ENCODE data around the gene RASGRF2.

Gene RASGRF2

GRCh38 chr5:81203729-81204128, 243.6 kb downstream of the RASGRF2 start:
- Histone ChIP-seq H3K4me3 (ENCODE audit: low read depth, low read length) (no peak overlapping the region), H3K27ac (no peak overlapping the region), H3K36me3 (replicated peaks) (no peaks in the 10 kb centered on the region), H3K27me3 (replicated peaks) (no peaks in the 10 kb centered on the region)
- in situ Hi-C loops (cut with HindIII; ENCODE audit: low pct_ligation_motif_present, low sequenced_read_pairs): no loop called here
- no peak for DNase-seq
- TF ChIP-seq CTCF (IDR thresholded peaks at IDR 0.05; ENCODE audit: low read depth, low read length, missing control alignments): no peak

DNA sequence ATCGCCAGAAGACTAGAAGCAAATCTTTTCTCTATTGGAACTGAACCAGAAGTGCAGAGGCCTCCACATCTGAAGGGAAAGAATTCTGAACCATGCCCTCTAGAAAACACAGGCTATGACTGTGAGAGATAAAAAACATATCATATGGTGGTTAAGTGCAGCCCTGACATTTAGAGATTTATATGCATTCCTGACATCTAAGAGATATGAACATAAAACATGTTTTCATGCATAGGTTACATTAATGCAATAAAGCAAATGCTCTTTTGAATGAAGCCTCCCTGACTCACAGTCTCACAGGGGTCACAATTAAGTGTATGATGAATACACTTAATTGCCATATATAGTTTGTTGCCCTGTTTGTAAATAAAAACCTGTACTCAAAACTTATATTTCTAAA, 244.0 kb downstream of the RASGRF2 start:
- Histone ChIP-seq H3K27me3 (replicated peaks) (no peaks in the 10 kb centered on the region), H3K27ac (no peak overlapping the region), H3K36me3 (replicated peaks) (no peaks in the 10 kb centered on the region), H3K4me3 (ENCODE audit: low read depth, low read length) (no peak overlapping the region)
- TF ChIP-seq CTCF (IDR thresholded peaks at IDR 0.05; ENCODE audit: low read depth, low read length, missing control alignments): no peak
- DNase-seq: no peak
- in situ Hi-C loops (cut with HindIII; ENCODE audit: low pct_ligation_motif_present, low sequenced_read_pairs): no loop called here

DNA sequence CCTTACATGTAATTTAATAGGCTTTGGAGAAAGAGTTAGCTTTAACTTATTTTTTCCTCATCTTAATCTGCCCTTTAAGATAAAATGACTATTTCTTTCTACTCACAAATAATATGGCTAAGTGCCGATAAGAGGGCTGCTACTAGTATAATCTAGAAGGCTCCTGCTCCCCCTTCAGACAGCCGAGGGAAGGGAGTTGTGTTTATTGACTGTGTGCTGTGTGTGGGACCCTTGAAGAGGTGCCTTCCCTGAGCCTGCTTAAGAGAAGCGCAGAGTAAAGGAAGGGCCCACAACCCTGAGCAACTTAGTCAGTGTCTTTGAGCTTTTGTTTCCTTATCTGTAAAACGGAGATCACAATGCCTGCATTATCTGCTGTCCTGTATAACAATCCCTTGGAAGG, 244.9 kb downstream of the RASGRF2 start:
- no peak overlapping the region for H3K4me3 ChIP-seq (ENCODE audit: low read depth, low read length)
- H3K36me3 ChIP-seq (replicated peaks): no peaks in the 10 kb centered on the region
- H3K27me3 ChIP-seq (replicated peaks): no peaks in the 10 kb centered on the region
- no peak for DNase-seq
- in situ Hi-C loops (cut with HindIII; ENCODE audit: low pct_ligation_motif_present, low sequenced_read_pairs): no loop called here
- peak; percentile 6 for TF ChIP-seq CTCF (IDR thresholded peaks at IDR 0.05; ENCODE audit: low read depth, low read length, missing control alignments)
- H3K27ac ChIP-seq: no peak overlapping the region

- Histone ChIP-seq H3K4me3 (ENCODE audit: low read depth, low read length) (no peak overlapping the region), H3K27me3 (replicated peaks) (no peaks in the 10 kb centered on the region), H3K36me3 (replicated peaks) (no peaks in the 10 kb centered on the region), H3K27ac (no peak overlapping the region)
- DNase-seq: peak; percentile 18
- TF ChIP-seq CTCF (IDR thresholded peaks at IDR 0.05; ENCODE audit: low read depth, low read length, missing control alignments): peak; percentile 61
- in situ Hi-C loops (cut with HindIII; ENCODE audit: low pct_ligation_motif_present, low sequenced_read_pairs): no loop called here
Measured at GRCh38 chr5:81207009-81207408, 246.8 kb downstream of the RASGRF2 start.

DNA sequence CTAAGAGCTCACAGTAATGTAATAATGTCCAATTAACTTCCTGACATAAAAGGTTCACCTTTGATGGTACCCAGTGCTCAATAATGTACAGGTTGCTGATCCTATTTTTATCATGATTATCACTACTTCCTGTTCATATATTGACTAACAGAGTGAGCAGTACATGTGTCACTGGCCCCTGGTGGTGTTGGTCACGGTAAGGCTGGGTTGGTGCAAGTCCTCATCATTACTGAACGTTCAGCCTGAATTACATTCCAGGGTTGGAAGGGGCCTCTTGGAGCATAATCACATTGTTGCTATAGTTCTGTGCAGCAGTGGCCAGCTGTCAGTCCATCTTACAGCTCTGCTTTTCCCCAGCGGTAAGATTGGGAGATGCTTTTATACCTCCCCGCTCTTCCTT, 248.7 kb downstream of the RASGRF2 start:
- H3K4me3 ChIP-seq (ENCODE audit: low read depth, low read length): no peak overlapping the region
- H3K36me3 ChIP-seq (replicated peaks): no peaks in the 10 kb centered on the region
- no peak for DNase-seq
- H3K27me3 ChIP-seq (replicated peaks): no peaks in the 10 kb centered on the region
- H3K27ac ChIP-seq: no peak overlapping the region
- no peak for TF ChIP-seq CTCF (IDR thresholded peaks at IDR 0.05; ENCODE audit: low read depth, low read length, missing control alignments)
- in situ Hi-C loops (cut with HindIII; ENCODE audit: low pct_ligation_motif_present, low sequenced_read_pairs): no loop called here

- no peak overlapping the region for H3K27ac ChIP-seq
- H3K4me3 ChIP-seq (ENCODE audit: low read depth, low read length): no peak overlapping the region
- TF ChIP-seq CTCF (IDR thresholded peaks at IDR 0.05; ENCODE audit: low read depth, low read length, missing control alignments): no peak
- H3K36me3 ChIP-seq (replicated peaks): no peaks in the 10 kb centered on the region
- DNase-seq: no peak
- H3K27me3 ChIP-seq (replicated peaks): no peaks in the 10 kb centered on the region
- in situ Hi-C loops (cut with HindIII; ENCODE audit: low pct_ligation_motif_present, low sequenced_read_pairs): no loop called here
Measured at GRCh38 chr5:81209386-81209785, 249.2 kb downstream of the RASGRF2 start.

Data from brain microvascular endothelial cell (primary cell).